Calu3 (cell line): ENCODE data around the gene MRPS35. TPM values are rescaled to one million over a fixed set of nuclear protein-coding genes. Genes with fewer than 3 reads are reported as not detected.

ENCODE experiments used
- BruUV-seq: library from RNA; stranded (reverse); fragments of 400-500 nt; replicated peaks from 2 replicates; lab custom pipeline; 2021; lab: Mats Ljungman, UMichigan
- CTCF ChIA-PET: fragments of 300-600 bp; sonication (Branson Sonifier 250); formaldehyde crosslinking; loops from one replicate; lab custom pipeline; 2022; ENCODE audit warnings: antibody characterized with exemption; lab: Charles Lee
- DNase-seq: peaks from one replicate; pipeline ENCODE4 v3.0.0; 2022
- H3K27ac Mint-ChIP-seq: one replicate; pipeline ENCODE4 v1.8.0; 2022; ENCODE audit warnings: mixed read lengths; ENCODE audit not compliant: unreplicated experiment
- H3K27me3 Mint-ChIP-seq: one replicate; pipeline ENCODE4 v1.8.0; 2022; ENCODE audit warnings: mixed read lengths; ENCODE audit not compliant: unreplicated experiment
- H3K36me3 Mint-ChIP-seq: one replicate; pipeline ENCODE4 v1.8.0; 2022; ENCODE audit warnings: mild to moderate bottlenecking, moderate library complexity, mixed read lengths; ENCODE audit not compliant: insufficient read depth, unreplicated experiment
- H3K4me1 Mint-ChIP-seq: one replicate; pipeline ENCODE4 v1.8.0; 2022; ENCODE audit warnings: mild to moderate bottlenecking, low read depth, mixed read lengths; ENCODE audit not compliant: unreplicated experiment
- H3K4me3 Mint-ChIP-seq: one replicate; pipeline ENCODE4 v1.8.0; 2022; ENCODE audit warnings: mild to moderate bottlenecking, low read depth, moderate library complexity, mixed read lengths; ENCODE audit not compliant: unreplicated experiment
- H3K9me3 Mint-ChIP-seq: one replicate; pipeline ENCODE4 v1.8.0; 2022; ENCODE audit warnings: low read depth, mixed read lengths; ENCODE audit not compliant: unreplicated experiment
- intact Hi-C: fragments of 100-400 bp; cut with micrococcal nuclease; formaldehyde crosslinking; loops from one replicate; pipeline ENCODE4 v1.10.0; 2022; ENCODE audit not compliant: unreplicated experiment
- total RNA-seq: library from RNA; stranded (reverse); gene quantifications from 2 replicates; pipeline ENCODE4 v1.2.3, GENCODE V29; 2022
- TF ChIP-seq, protein P1 (sequence below): fragments of 200-600 bp; IDR thresholded peaks from one replicate; pipeline ENCODE4 v1.8.0; 2022; ENCODE audit warnings: antibody characterized with exemption; ENCODE audit not compliant: unreplicated experiment

Gene MRPS35
- total RNA-seq, 1 experiment from 2014 or later, result 70.5 TPM

DNA sequence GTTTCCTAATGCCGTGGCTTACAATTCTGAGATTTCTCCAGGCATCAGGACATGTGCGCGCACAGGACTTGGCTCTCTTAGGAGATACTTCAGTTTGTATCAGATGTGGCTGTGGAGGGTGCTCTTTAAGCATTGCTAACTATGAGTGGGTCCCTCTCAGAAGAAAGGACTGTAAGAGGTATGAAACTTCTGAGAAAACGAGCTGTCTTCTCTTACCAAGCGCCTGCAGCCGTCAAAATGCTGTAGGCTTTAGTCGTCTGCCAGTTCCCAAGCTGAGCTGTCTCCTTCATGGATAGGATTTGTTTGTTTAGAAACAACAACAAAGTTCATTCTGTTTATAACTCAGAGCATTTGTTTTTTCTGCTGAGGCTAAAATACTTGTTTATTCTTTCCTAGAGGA, 85.5 kb downstream of the MRPS35 start:
- CTCF ChIA-PET, result no interaction called here
- no TSS peak for BruUV-seq
- no peaks in the 10 kb centered on the region for H3K36me3 Mint-ChIP-seq

GRCh38 chr12:27797301-27798025, 86.8 kb downstream of the MRPS35 start:
- CTCF ChIA-PET, result no interaction called here
- no peak for DNase-seq
- Mint-ChIP-seq H3K9me3 (no peaks in the 10 kb centered on the region), H3K4me3 (no peak overlapping the region), H3K36me3 (no peaks in the 10 kb centered on the region), H3K27ac (no peak overlapping the region), H3K4me1 (no peaks in the 10 kb centered on the region), H3K27me3 (no peaks in the 10 kb centered on the region)
- TF ChIP-seq, protein P1, sequence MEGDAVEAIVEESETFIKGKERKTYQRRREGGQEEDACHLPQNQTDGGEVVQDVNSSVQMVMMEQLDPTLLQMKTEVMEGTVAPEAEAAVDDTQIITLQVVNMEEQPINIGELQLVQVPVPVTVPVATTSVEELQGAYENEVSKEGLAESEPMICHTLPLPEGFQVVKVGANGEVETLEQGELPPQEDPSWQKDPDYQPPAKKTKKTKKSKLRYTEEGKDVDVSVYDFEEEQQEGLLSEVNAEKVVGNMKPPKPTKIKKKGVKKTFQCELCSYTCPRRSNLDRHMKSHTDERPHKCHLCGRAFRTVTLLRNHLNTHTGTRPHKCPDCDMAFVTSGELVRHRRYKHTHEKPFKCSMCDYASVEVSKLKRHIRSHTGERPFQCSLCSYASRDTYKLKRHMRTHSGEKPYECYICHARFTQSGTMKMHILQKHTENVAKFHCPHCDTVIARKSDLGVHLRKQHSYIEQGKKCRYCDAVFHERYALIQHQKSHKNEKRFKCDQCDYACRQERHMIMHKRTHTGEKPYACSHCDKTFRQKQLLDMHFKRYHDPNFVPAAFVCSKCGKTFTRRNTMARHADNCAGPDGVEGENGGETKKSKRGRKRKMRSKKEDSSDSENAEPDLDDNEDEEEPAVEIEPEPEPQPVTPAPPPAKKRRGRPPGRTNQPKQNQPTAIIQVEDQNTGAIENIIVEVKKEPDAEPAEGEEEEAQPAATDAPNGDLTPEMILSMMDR, result no peak
- no TSS peak for BruUV-seq
- intact Hi-C loops, result no loop called here

More for the DNA sequence above, 85.5 kb downstream of the MRPS35 start:
- intact Hi-C loops, result no loop called here
- Mint-ChIP-seq H3K27ac (no peak overlapping the region), H3K9me3 (no peaks in the 10 kb centered on the region), H3K4me3 (no peak overlapping the region), H3K4me1 (no peaks in the 10 kb centered on the region), H3K27me3 (no peaks in the 10 kb centered on the region)
- DNase-seq, result no peak
- TF ChIP-seq, protein P1, result no peak

- H3K9me3 Mint-ChIP-seq, result no peaks in the 10 kb centered on the region
- CTCF ChIA-PET, result interaction anchor here (0.6 kb wide), 1 partner anchor 1202 kb away, joined by 3 read pairs; no protein-coding TSS in a partner anchor
- intact Hi-C loops, result no loop called here
- no peaks in the 10 kb centered on the region for H3K36me3 Mint-ChIP-seq
- BruUV-seq, result no TSS peak
- no peak for DNase-seq
- no peak overlapping the region for H3K27ac Mint-ChIP-seq
- H3K4me1 Mint-ChIP-seq, result no peaks in the 10 kb centered on the region
- TF ChIP-seq, protein P1, result no peak
- H3K4me3 Mint-ChIP-seq, result no peak overlapping the region
- no peaks in the 10 kb centered on the region for H3K27me3 Mint-ChIP-seq
Observed at GRCh38 chr12:27800819-27801218, 90.2 kb downstream of the MRPS35 start.

GRCh38 chr12:27801630-27802029, 91.0 kb downstream of the MRPS35 start:
- H3K4me1 Mint-ChIP-seq, result no peaks in the 10 kb centered on the region
- BruUV-seq, result no TSS peak
- H3K9me3 Mint-ChIP-seq, result no peaks in the 10 kb centered on the region
- CTCF ChIA-PET, result interaction anchor here (0.6 kb wide), 1 partner anchor 1710 kb away, joined by 3 read pairs; no protein-coding TSS in a partner anchor
- TF ChIP-seq, protein P1, result no peak
- no peaks in the 10 kb centered on the region for H3K27me3 Mint-ChIP-seq
- H3K27ac Mint-ChIP-seq, result no peak overlapping the region
- no peak for DNase-seq
- no peaks in the 10 kb centered on the region for H3K36me3 Mint-ChIP-seq
- no peak overlapping the region for H3K4me3 Mint-ChIP-seq
- intact Hi-C loops, result no loop called here
